ENCODE measurements around the gene ACER3.
"Not testable (repeated sequence)": the region's sequence is repeated elsewhere in the genome, so short reads cannot be mapped to it uniquely, and the experiment has no call there.

ACER3 gene

DNA sequence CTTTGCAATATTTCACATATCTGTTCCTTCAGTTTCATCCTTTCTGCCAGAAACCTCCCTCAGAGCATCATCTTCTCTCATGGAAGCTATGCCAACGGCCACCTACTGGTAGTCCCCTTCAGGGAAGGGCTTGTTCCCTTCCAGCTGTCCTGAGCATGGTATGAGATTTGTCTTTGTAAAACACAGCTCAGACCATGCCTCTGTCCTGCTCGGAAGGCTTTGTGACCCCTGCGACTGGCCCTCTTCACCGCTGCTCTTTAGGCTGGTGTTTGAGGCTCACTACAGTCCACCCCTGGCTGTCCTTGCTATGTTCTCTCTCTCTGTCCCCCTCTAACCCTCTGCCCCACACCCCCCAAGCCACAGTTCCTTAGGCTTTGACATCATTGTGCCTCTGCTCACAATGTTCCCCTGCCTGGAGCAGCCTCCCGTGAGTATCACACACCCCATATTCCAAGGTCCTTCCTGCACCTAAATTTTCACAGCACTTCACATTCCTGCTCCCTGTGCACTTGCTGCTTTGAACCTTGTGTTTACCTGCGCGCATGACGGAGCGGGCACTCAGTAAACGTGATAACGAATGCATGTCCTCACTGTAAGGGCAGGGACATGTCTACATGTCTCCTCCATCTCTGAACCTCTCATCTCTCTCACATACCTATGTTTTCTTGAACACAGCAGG is 24.0 kb upstream of the ACER3 start:
- no peak for DNase-seq (ENCODE audit: low read depth in 3 of 3)

DNA sequence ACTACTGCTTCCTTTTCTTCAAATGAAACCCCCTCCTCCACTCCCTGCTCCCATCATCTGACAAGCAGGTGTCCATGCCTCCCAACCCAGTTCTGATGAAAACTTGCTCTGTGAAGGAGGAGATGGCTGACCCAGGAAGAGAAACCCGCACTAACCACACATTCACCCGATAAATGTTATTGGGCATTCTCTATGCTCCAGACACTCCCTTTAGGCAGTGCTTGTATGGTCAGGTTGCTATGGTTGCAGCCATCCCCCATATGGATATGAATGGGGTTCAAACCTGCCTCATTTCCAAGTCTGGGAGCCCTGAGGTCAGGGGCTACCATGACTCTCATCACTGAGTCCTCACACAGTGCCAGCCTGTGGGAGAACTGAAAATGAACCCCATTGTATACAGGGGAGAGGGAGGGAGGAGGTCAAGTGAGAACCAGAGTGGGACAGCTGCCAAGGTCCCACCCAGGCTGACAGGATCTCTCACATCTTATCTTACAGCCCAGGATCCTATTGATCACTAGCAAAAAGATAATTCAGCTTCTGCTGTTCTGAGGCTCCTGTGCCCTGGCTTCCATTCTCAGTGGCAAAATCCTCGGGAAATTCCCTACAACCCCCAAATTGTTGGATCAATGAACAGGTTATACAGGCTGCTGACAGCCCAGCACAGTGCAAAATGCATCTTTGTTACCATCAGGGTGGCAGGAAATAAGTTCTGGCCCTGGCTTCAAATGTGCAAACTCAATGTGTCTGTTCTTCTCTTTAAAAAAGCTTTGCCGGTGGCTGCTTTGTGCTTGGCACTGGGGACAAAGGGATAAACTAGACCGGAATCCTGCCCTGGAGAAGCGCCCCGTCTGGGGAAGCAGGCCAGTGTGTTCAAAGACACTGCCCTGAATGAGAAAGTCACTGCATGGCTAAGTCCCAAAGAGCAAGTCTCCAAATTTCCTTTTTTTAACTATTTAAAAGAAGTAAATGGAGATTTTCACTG is 22.7 kb upstream of the ACER3 start:
- no peak for DNase-seq (ENCODE audit: low read depth in 3 of 3)

DNA sequence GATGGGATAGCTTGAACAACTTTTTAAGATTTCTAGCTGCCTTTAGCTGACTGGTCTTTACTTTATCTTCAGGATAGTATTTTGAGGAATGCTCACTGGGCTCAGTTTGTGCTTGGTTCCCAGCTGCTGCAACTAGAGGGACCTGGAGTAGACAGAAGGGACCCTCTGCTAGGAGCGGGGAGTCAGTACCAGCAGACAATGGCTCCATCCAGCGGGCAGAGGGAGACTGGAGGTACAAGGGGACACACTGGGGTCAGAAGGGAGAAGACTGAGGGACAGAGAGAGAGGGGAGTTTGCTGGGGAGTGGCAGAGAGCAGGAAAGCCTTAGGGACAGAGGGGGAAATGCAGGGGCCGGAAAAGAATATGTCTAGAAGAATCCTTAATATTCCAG is 22.0 kb upstream of the ACER3 start:
- no peak for DNase-seq (ENCODE audit: low read depth in 3 of 3)

DNA sequence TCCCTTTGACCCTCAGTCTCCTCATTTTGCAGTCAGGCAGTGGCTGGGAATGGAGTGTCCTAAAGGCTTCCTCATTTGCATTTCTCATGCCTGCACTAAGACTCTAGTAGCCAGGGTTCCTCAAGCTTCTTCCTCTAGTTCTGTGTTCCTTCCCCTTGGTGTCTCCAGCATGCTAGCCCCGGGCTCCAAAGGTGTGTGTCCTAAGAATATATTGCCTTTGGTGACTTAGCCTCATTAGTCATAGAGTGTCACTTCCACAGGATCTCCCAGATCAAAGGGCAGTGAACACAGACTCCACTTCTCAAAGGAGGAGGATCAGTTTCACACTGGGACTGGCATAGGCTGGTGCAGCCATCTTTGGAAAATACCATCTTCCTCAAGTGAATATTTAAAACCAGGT is 21.4 kb upstream of the ACER3 start:
- DNase-seq (ENCODE audit: low read depth in 3 of 3), result no peak

DNA sequence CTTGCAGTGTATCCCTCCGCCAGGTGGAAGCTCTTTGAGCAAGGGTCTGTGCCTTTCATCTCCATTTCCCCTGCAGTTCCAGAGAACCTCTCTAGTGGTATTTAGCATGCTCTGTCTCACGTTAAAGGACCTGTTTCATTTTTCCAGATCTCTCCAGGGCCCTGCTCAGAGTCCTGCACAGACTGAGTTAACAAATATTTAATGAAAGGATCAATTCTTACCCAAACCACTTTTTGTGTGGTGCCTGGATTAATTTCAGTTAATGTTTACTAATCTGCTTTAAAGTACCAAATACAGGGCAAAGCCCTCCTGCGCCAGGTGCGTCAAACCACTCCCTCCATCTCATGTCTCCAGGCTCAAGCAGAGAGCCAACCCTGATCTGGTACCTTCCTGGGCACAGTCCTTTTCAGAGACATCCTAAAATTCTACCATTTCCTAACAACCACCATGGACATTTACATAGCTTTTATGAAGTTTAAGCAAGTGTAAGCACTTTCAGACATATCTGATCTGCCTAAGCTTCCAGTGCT is 18.7 kb upstream of the ACER3 start:
- DNase-seq (ENCODE audit: low read depth in 3 of 3), result no peak

DNA sequence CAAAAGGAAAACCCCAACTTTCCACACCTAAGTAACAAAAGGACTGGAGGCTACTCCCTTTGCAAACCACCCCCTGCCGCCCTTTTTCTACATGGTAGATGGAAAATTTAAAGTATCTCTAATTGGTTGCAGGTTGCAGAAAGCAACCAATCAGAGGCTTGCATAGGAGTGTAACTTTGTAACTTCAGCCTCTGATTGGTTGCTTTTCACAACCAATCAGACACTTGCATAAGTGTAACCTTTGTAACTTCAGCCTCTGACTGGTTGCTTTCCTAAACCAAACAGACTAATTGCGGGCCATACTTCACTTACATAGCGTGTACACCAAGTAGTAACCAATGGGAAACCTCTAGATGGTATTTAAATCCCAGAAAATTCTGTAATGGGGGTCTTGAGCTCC is 16.8 kb upstream of the ACER3 start:
- no peak for DNase-seq (ENCODE audit: low read depth in 3 of 3)

DNA sequence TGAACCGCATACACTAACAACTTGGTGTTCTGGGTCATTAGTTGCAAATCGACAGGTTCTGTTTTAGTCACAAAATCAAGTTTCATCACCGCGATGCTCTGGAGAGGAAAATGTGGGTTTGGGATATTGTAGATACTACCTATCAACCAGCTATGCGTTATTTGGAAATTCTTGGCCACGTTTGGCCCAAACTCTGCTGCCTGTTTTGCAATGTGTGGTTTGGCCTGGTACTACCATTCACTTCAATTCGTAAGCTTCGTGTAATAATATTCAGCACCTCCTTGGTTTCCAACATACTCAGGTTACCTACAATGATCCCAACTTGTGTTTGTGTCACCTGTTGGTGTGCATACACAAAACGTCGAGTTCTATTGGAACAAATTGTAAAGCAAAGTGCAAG is 16.2 kb upstream of the ACER3 start:
- DNase-seq (ENCODE audit: low read depth in 3 of 3), result no peak

DNA sequence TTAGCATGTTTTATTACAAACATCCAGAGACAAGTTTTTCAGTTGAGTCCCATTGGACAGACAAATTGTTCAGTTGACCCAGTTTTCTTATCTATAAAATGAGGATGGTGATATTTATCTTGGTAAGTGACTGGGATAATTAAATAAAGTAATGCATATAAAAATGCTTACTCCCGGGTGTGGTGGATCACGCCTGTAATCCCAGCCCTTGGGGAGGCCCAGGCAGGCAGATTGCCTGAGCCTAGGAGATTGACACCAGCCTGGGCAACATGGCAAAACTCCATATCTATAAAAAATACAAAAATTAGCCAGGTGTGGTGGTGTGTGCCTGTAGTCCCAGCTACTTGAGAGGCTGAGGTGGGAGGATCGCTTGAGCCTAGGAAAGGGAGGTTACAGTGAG is 15.6 kb upstream of the ACER3 start:
- DNase-seq (ENCODE audit: low read depth in 3 of 3), result no peak

DNA sequence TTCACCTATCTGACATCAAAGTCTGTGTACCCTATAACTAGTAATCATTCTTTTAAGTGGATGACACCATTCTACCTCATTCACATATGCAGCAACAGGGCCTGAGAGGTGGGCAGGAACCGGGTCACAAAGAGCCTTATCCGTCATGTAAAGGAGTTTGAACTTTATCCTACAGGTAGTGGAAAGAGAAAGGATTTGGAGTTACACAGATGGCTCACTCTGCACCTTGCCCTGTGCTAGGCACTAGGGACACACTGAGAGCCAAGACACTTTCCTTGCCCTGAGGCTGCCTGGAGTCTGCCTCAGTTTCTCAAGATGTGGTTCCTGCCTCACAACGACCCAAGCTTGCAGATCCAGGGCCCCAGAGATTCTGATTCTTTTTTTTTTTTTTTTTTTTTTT is 14.3 kb upstream of the ACER3 start:
- no peak for DNase-seq (ENCODE audit: low read depth in 3 of 3)

DNA sequence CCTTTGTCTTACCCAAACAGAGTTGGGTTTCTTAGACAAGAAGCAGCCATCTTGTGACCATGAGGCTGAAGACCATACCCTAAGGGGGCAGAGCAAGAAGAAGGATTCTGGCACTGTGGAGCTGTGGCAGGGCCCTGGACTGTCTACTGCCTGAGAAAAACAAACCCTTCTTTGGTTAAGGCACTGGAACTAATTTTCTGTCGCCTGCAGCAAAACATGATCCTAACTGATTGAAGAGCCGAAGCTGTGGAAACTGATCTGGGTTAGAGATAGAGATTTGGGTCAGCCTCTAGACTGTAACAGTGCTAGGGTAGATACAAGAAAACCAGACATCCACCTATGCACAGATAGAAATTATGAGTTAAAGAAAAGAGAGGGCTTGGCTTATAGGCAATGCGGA is 11.3 kb upstream of the ACER3 start:
- no peak for DNase-seq (ENCODE audit: low read depth in 3 of 3)

DNA sequence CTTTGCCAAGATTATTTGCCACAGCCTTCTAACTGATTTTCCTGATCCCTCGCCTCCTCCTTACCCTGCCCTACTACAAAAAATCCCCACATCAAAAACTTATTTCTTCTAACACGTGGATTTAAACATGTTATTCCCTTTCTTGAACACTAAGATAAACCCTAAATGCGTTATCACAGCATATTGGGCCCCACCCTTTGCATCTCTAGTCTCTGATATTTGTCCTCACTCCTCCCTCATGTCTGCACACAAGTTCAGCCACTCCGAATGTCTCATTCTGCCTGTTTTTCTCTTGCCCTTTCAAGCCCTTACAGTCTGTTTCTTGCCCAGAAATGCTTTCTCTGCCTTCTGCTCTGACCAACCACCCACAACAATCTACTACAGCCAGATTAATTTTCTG is 10.6 kb upstream of the ACER3 start:
- no peak for DNase-seq (ENCODE audit: low read depth in 3 of 3)

DNA sequence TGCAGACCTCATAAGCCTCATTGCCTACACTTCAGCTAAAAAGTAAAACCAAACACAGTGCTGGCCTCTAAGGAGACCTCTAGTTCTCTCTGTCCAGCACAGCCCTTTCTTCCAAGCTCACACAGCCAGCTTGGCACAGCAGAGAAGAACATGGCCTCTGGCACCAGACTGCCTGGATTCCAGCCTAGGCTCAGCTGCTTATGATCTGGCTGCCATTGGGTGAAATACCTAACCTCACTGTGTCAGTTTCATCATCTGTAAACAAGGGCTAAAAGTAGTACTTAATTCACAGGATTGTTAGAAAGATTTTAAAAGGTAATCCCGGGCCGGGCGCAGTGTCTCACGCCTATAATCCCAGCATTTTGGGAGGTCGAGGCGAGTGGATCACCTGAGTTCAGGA is 9.9 kb upstream of the ACER3 start:
- no peak for DNase-seq (ENCODE audit: low read depth in 3 of 3)

DNA sequence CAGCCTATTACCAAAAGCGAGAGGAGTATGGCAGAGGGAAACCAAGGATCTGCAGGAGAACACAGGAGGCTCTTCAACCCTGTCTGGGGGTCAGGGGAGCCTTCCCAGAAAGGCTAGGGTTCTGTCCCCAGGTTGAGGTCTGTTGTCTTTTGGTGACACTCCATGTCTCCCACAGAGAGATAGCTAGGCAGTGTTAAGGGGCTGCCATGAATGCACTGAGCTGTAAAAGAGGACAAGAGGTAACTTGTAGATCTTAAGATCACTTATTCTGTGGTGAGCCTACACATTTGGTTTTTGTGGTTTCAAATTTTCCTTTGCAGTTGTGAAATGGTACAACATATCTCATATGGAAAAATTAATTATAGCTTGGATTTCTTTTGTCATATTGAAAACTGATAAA is 6.0 kb upstream of the ACER3 start:
- DNase-seq (ENCODE audit: low read depth in 3 of 3), result no peak

DNA sequence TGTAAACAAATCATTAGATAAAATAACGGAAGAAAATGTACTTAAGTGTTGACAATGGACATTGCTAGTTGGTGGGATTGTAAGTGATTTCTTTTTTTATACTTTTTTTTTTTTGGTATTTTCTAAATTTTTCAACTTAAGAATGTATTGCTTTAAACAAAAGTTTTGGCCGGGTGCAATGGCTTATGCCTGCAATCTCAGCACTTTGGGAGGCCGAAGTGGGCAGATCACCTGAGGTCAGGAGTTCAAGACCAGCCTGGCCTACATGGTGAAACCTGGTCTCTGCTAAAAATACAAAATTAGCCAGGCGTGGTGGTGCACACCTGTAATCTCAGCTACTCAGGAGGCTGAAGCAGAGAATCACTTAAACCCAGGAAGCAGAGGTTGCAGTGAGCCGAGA is 5.0 kb upstream of the ACER3 start:
- DNase-seq (ENCODE audit: low read depth in 3 of 3), result not testable (repeated sequence)

DNA sequence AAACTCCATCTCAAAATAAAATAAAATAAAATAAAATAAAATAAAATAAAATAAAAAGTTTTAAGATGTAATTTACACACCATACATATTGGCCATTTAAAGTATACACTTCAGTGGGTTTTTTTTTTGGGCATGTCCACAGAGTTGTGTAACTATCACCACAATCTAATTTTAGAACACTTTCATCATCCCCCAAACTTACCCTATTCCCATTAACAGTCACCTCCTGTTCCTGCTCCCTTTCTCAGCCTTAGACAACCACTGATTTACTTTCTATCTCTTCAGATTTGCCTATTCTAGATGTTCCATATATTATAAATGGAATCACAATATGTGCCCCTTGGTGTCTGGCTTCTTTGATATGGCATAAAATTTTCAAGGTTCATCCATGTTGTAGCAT is 4.6 kb upstream of the ACER3 start:
- no peak for DNase-seq (ENCODE audit: low read depth in 3 of 3)

DNA sequence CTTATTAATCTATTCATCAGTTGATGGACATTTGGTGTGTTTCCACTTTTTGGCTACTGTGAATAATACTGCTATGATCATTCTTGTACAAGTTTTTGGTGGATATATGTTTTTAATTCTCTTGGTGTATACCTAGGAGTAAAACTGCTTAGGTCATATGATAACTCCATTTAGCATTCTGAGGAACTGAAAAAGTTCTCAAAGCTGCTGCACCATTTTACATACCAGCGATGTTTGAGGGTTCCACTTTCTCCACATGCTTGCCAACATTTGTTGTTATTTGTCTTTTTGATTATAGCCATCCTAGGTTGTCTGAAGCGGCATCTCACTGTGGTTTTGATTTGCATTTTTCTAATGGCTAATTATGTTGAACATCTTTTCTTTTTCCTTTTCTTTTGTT is 4.1 kb upstream of the ACER3 start:
- DNase-seq (ENCODE audit: low read depth in 3 of 3), result no peak

DNA sequence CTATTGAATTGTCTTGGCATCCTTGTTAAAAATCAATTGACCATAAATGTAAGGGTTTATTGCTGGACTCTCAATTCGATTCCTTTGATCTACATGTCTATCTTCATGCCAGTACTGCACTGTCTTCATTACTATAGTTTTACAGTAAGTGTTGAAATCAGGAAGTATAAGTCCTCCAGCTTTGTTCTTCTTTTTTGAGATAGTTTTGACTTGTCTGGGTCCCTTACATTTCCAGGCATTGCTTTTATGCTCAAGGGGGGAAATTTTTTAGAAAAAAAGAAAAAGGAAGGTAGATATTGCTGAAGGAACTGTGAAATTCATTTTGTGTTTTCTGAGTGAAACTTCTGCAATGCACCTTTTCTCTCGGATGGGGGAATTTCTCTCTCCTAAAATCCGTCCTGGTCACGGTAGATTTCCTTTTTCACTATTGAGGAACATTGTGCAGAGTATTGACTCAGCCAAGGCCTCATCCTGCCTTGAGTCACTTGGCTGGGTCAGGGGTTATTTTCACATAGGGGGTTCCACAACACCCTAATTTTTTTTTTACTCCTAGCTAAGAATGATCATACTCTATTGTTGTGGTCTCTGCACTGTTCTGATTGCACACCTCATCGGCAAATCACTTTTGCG is 2.8 kb upstream of the ACER3 start:
- DNase-seq (ENCODE audit: low read depth in 3 of 3), result no peak

DNA sequence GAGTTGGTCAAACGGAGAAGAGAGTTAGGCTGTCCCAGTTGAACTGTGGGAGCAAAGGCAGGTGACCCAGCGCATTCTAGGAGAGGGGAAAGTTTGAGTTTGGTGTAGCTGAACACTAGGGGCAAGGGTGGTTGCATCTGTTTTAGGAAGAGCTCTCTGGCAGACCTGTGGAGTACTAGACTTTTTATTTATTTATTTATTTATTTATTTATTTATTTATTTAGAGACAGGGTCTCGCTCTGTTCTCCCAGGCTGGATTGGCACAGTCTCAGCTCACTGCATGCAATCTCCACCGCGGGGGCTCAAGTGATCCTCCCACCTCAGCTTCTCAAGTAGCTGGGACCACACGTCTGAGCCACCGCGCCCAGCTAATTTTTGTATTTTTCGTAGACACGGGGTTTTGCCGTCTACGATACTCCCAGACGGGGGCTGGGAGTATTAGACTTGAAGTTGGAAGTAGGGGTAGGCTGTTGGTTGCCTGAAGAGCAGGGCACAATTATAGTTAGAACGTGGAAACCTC is 950 bp upstream of the ACER3 start:
- DNase-seq (ENCODE audit: low read depth in 3 of 3), result no peak

DNA sequence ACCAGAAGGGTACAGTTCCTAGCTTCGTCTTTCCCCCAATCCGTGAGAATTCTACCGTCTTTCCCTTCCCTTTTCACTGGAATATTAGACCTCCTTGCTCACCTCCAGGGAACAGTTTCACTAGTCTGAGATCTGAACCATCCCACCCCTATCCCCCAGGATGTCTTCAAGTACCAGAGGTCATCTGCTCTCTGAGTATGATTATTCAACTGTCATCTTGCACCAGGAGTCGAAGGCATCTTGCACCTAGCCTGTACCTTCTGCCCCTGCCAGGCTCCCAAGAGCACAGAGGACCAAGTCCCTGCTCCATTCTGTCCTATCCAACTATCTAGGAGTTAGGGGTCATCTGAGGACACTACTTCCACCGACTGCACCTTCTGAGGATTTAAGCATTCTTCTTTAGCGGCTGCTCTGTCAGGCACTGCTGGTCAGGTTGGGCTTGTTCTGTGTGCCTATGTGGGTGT is 804 bp downstream of the ACER3 start:
- DNase-seq (ENCODE audit: low read depth in 3 of 3), result no peak

DNA sequence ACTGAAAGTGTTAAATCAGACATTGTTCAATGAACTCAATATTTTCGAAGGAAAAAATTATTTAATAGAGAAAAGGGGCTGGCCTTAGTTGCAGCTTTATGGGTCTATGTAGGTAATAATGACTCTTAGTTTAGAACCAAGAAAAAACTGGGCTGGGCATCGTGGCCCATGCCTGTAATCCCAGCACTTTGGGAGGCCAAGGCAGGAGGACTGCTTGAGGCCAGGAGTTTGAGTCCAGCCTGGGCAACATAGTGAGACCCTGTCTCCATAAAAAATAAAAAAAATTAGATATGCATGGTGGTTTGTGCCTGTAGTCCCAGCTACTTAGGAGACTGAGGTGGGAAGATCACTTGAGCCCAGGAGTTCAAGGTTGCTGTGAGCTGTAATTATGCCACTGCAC is 2.1 kb downstream of the ACER3 start:
- DNase-seq (ENCODE audit: low read depth in 3 of 3), result not testable (repeated sequence)

DNA sequence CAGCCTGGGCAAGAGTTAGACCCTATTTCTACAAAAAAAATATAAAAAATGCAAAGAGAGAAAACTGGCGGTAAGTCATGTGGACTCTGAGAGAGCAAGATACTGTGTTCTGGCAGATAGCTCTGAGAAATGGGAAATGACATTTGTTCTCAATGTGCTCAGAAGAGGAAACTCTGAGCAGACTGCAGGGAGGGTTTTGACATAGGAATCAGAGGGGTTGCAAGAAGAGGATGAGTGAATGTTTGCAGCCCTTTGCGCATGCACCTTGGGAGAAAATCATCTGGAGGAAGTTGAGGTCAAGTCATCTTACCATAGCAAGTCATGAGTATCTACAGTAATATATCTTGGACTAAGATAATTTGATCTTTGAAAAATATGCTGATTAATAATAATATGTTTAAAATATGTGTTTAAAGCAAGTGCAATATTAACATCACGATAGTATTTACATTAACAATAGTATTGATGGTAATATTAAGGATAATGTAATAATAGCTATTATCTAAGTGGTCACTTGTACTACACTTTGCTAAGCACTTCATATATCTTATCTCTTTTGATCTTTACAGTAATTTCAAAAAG is 2.6 kb downstream of the ACER3 start:
- no peak for DNase-seq (ENCODE audit: low read depth in 3 of 3)

All from stimulated activated CD4-positive, alpha-beta T cell treated with anti-CD3 and anti-CD28 coated beads, TNF-alpha, amount 100 ng/mL, for 24 hours (primary cell).